B cell (primary cell): Measurements from ENCODE around the gene ARMH3.

Experiments used
- CTCF ChIP-seq: fragments of 200-600 bp; IDR thresholded peaks from one replicate; pipeline ENCODE4 v1.8.0; 2022; ENCODE audit warnings: antibody characterized with exemption, mild to moderate bottlenecking
- EZH2 ChIP-seq: IDR thresholded peaks from 2 replicates; pipeline ENCODE4 v1.6.1; 2012; ENCODE audit warnings: borderline replicate concordance, low read depth, mild to moderate bottlenecking, moderate library complexity, low read length; ENCODE audit not compliant: insufficient read depth, poor library complexity, severe bottlenecking

- no peak for TF ChIP-seq CTCF
- TF ChIP-seq EZH2 = no peak
Observed at GRCh38 chr10:102016416-102016815, 39.6 kb downstream of the ARMH3 start.
